Activated naive CD4-positive, alpha-beta T cell treated with anti-CD3 and anti-CD28 coated beads for 36 hours (primary cell): ENCODE data around the gene VASH2. TPM values are rescaled to one million over a fixed set of nuclear protein-coding genes. Genes with fewer than 3 reads are reported as not detected.

Experiments used
- CTCF ChIA-PET: fragments of 350-600 bp; sonication (Branson Sonifier 250); formaldehyde crosslinking; loops from one replicate; lab custom pipeline; 2021; ENCODE audit warnings: antibody characterized with exemption; lab: Charles Lee
- DNase-seq: peaks from one replicate; pipeline ENCODE4 v3.0.0-alpha.2; 2020
- H3K27ac Mint-ChIP-seq: one replicate; pipeline ENCODE4 v1.8.0; 2021; ENCODE audit warnings: mild to moderate bottlenecking, mixed read lengths
- H3K27me3 Mint-ChIP-seq: one replicate; pipeline ENCODE4 v1.8.0; 2021; ENCODE audit warnings: low read depth, mixed read lengths
- H3K36me3 Mint-ChIP-seq: one replicate; pipeline ENCODE4 v1.8.0; 2021; ENCODE audit warnings: low read depth, mixed read lengths
- H3K4me1 Mint-ChIP-seq: one replicate; pipeline ENCODE4 v1.8.0; 2021; ENCODE audit warnings: low read depth, mixed read lengths
- H3K4me3 Mint-ChIP-seq: one replicate; pipeline ENCODE4 v1.8.0; 2021; ENCODE audit warnings: mild to moderate bottlenecking, moderate library complexity, mixed read lengths
- H3K9me3 Mint-ChIP-seq: one replicate; pipeline ENCODE4 v1.8.0; 2021; ENCODE audit warnings: mixed read lengths
- intact Hi-C: fragments of 100-400 bp; cut with micrococcal nuclease; formaldehyde crosslinking; loops from one replicate; pipeline ENCODE4 v1.15.1; 2023
- total RNA-seq, 2 experiments: library from RNA; stranded (reverse); gene quantifications; one replicate each; pipeline ENCODE4 v1.2.3, GENCODE V29; 2021

The VASH2 gene
- total RNA-seq, 2 experiments from 2014 or later: 0.38 to 1.2 TPM

- no peak overlapping the region for H3K27ac Mint-ChIP-seq
- no peak overlapping the region for H3K4me3 Mint-ChIP-seq
- CTCF ChIA-PET: no interaction called here
- peaks cover 8% of the 10 kb centered on the region for H3K4me1 Mint-ChIP-seq
- no peaks in the 10 kb centered on the region for H3K36me3 Mint-ChIP-seq
- H3K9me3 Mint-ChIP-seq: no peaks in the 10 kb centered on the region
- intact Hi-C loops: loop anchor here (5.0 kb wide), 1 partner anchor 35 kb away; no protein-coding TSS in a partner anchor
- H3K27me3 Mint-ChIP-seq: peaks cover 50% of the 10 kb centered on the region
- no peak for DNase-seq
Observed at GRCh38 chr1:212951947-212952640, 1.8 kb downstream of the VASH2 start.

- intact Hi-C loops: loop anchor here (5.0 kb wide), 1 partner anchor 35 kb away; no protein-coding TSS in a partner anchor
- CTCF ChIA-PET: no interaction called here
- no peak for DNase-seq
- Mint-ChIP-seq H3K9me3 (no peaks in the 10 kb centered on the region), H3K4me1 (peaks cover 8% of the 10 kb centered on the region), H3K27ac (no peak overlapping the region), H3K27me3 (peaks cover 50% of the 10 kb centered on the region), H3K36me3 (no peaks in the 10 kb centered on the region), H3K4me3 (no peak overlapping the region)
Observed at GRCh38 chr1:212952641-212952976, 2.3 kb downstream of the VASH2 start.

- CTCF ChIA-PET: no interaction called here
- Mint-ChIP-seq H3K36me3 (no peaks in the 10 kb centered on the region), H3K27ac (no peak overlapping the region), H3K4me3 (no peak overlapping the region), H3K9me3 (no peaks in the 10 kb centered on the region), H3K27me3 (peaks cover 49% of the 10 kb centered on the region), H3K4me1 (peaks cover 8% of the 10 kb centered on the region)
- DNase-seq: no peak
- intact Hi-C loops: loop anchor here (5.0 kb wide), 1 partner anchor 34 kb away; no protein-coding TSS in a partner anchor
Observed at GRCh38 chr1:212953321-212953720, 3.0 kb downstream of the VASH2 start.

GRCh38 chr1:212954514-212954913, 4.2 kb downstream of the VASH2 start:
- Mint-ChIP-seq H3K36me3 (no peaks in the 10 kb centered on the region), H3K27ac (no peak overlapping the region), H3K4me3 (no peak overlapping the region), H3K4me1 (peaks cover 8% of the 10 kb centered on the region), H3K27me3 (peaks cover 38% of the 10 kb centered on the region), H3K9me3 (no peaks in the 10 kb centered on the region)
- CTCF ChIA-PET: no interaction called here
- DNase-seq: no peak
- intact Hi-C loops: loop anchor here (5.0 kb wide), 1 partner anchor 33 kb away; no protein-coding TSS in a partner anchor

- Mint-ChIP-seq H3K9me3 (no peaks in the 10 kb centered on the region), H3K27ac (no peak overlapping the region), H3K4me3 (no peak overlapping the region), H3K27me3 (peaks cover 34% of the 10 kb centered on the region), H3K4me1 (peaks cover 7% of the 10 kb centered on the region), H3K36me3 (no peaks in the 10 kb centered on the region)
- no peak for DNase-seq
- CTCF ChIA-PET: no interaction called here
- intact Hi-C loops: no loop called here
Observed at GRCh38 chr1:212955098-212955497, 4.8 kb downstream of the VASH2 start.

DNA sequence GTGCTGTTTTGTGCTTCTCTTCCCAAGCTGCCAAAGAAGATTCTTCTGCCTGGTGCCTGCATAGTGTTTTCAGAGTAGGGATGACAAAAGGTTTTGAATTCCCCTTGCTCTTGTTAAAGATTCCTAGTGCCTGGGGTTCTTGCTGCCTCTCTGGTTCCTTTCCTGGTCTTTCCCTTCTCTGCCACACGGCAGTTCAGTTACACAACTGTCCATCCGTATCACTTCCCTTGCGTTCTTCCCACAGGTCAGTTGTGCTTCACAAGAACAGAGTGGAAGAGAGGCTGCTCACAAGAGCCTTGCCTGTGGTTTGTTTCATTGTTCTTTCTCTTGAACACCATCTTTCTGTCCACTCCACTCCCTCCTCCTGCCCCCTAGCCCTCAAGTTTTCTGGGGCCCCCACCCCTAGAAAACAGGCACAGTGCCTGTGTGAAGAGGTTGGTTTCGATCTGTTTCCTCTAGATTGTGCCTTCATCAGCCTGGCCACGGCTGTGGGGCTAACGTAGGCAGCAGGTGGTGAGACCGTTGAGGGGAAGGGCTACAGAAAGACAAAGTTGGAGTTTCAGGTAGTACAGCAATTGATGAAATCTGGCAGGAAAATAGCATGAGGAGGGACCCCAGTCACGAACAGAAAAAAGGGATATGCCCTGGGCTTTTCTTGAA, 5.8 kb downstream of the VASH2 start:
- Mint-ChIP-seq H3K9me3 (no peaks in the 10 kb centered on the region), H3K27me3 (peaks cover 27% of the 10 kb centered on the region), H3K36me3 (no peaks in the 10 kb centered on the region), H3K27ac (no peak overlapping the region), H3K4me3 (no peak overlapping the region), H3K4me1 (peaks cover 4% of the 10 kb centered on the region)
- intact Hi-C loops: no loop called here
- CTCF ChIA-PET: no interaction called here
- DNase-seq: no peak

GRCh38 chr1:212957546-212957945, 7.2 kb downstream of the VASH2 start:
- CTCF ChIA-PET: interaction anchor here (0.6 to 1.0 kb wide), 2 partner anchors 17 to 481 kb away, joined by 4 read pairs; no protein-coding TSS in a partner anchor
- Mint-ChIP-seq H3K9me3 (no peaks in the 10 kb centered on the region), H3K27me3 (peaks cover 18% of the 10 kb centered on the region), H3K36me3 (no peaks in the 10 kb centered on the region), H3K27ac (no peak overlapping the region), H3K4me1 (no peaks in the 10 kb centered on the region), H3K4me3 (no peak overlapping the region)
- no peak for DNase-seq
- intact Hi-C loops: no loop called here

DNA sequence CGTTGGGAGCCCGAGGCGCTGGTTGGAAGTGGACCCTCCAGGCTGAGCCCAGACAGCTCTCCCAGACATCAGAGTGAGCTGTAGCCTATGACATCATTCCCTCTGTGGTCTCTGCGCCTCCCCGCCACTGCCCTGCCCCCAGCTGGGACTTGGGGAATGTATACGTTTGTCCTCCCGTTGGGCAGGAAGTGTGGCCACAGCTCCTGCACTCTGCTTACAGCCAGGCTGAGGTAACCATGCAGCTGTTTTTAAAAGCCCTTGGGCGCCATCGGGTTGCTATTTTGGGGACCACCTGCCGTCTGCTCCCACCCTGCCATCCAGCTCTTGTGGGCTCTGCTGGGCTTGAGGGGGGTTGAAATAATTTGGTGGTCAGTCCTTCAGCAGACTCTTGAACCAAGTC, 7.8 kb downstream of the VASH2 start:
- no peak for DNase-seq
- Mint-ChIP-seq H3K4me3 (no peak overlapping the region), H3K36me3 (no peaks in the 10 kb centered on the region), H3K4me1 (no peaks in the 10 kb centered on the region), H3K27me3 (peaks cover 13% of the 10 kb centered on the region), H3K27ac (no peak overlapping the region), H3K9me3 (no peaks in the 10 kb centered on the region)
- intact Hi-C loops: no loop called here
- CTCF ChIA-PET: interaction anchor here (0.6 to 1.0 kb wide), 2 partner anchors 126 to 481 kb away, joined by 3 to 4 read pairs; no protein-coding TSS in a partner anchor

- peaks cover 12% of the 10 kb centered on the region for H3K27me3 Mint-ChIP-seq
- H3K27ac Mint-ChIP-seq: no peak overlapping the region
- intact Hi-C loops: no loop called here
- H3K4me3 Mint-ChIP-seq: no peak overlapping the region
- H3K4me1 Mint-ChIP-seq: no peaks in the 10 kb centered on the region
- DNase-seq: no peak
- H3K9me3 Mint-ChIP-seq: no peaks in the 10 kb centered on the region
- no peaks in the 10 kb centered on the region for H3K36me3 Mint-ChIP-seq
- CTCF ChIA-PET: no interaction called here
Observed at GRCh38 chr1:212959266-212960220, 9.2 kb downstream of the VASH2 start.

DNA sequence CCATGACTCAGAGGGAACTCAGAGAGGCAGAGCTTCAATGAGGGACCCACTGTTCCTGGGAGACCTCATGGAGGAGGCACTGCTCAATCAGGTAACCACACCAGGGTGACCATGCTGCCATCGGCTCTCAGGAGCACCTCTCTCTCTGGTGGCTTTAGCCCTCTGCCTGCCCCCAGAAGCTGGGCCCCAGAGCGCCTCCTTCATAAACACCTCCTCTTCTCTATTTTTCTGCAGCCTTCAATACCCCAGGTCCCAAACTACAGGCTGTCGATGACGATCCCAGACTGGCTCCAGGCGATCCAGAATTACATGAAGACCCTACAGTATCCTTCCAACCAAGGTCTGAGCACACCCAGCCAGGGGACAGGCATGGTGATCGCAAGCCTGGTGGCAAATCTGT, 10.6 kb downstream of the VASH2 start:
- H3K27me3 Mint-ChIP-seq: peaks cover 8% of the 10 kb centered on the region

DNA sequence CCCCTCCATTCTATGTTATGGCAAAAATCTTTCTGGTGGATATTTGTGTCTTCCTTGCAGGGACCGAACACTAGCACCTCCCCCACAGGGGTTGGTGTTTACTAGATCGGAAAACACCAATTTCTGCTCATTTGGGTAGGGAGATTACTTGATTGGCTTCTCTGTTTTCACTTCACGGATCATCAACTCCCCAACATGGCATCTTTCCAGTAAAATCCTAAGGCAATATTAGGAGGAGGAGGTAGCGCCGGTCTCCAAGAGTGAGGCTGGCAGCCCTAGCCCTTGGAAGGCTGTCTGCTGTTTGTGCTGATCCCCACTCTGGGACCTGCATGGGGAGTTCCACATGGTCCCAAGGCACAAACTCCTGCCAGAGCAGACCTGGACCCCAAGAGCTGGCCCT, 12.2 kb downstream of the VASH2 start:
- CTCF ChIA-PET: no interaction called here
- Mint-ChIP-seq H3K36me3 (no peaks in the 10 kb centered on the region), H3K4me3 (no peak overlapping the region), H3K4me1 (no peaks in the 10 kb centered on the region), H3K27ac (no peak overlapping the region), H3K27me3 (peaks cover 2% of the 10 kb centered on the region), H3K9me3 (no peaks in the 10 kb centered on the region)
- DNase-seq: no peak
- intact Hi-C loops: no loop called here

More for the DNA sequence above, 10.6 kb downstream of the VASH2 start:
- intact Hi-C loops: no loop called here
- CTCF ChIA-PET: no interaction called here
- no peak for DNase-seq
- Mint-ChIP-seq H3K4me3 (no peak overlapping the region), H3K27ac (no peak overlapping the region), H3K9me3 (no peaks in the 10 kb centered on the region), H3K36me3 (no peaks in the 10 kb centered on the region), H3K4me1 (no peaks in the 10 kb centered on the region)

DNA sequence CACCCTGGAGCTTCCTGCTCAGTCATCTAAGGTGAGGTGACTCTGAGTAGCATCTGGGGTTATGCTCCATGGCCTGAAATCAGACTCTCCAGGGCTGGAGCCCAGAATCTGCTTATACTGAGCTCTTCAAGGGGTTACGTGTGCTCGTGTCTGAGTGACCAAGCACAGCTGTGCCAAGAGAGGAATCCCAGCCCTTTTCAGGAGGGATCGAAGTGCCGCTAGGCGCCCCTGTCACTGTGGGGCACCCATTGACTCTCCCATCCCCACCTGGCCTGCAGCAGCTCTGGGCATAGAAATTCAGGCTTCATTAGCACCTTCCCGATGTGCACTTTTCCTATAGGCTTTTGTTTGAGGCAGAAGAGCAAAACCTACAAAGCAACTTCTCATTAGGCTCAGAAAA, 13.8 kb downstream of the VASH2 start:
- intact Hi-C loops: no loop called here
- H3K9me3 Mint-ChIP-seq: no peaks in the 10 kb centered on the region
- CTCF ChIA-PET: interaction anchor here (0.6 kb wide), 1 partner anchor 96 kb away, joined by 4 read pairs; no protein-coding TSS in a partner anchor
- no peak overlapping the region for H3K27ac Mint-ChIP-seq
- H3K4me1 Mint-ChIP-seq: no peaks in the 10 kb centered on the region
- H3K27me3 Mint-ChIP-seq: peaks cover 2% of the 10 kb centered on the region
- H3K4me3 Mint-ChIP-seq: no peak overlapping the region
- no peaks in the 10 kb centered on the region for H3K36me3 Mint-ChIP-seq
- DNase-seq: no peak
